Measurements from ENCODE around the gene MCAM.

Gene MCAM, protein sequence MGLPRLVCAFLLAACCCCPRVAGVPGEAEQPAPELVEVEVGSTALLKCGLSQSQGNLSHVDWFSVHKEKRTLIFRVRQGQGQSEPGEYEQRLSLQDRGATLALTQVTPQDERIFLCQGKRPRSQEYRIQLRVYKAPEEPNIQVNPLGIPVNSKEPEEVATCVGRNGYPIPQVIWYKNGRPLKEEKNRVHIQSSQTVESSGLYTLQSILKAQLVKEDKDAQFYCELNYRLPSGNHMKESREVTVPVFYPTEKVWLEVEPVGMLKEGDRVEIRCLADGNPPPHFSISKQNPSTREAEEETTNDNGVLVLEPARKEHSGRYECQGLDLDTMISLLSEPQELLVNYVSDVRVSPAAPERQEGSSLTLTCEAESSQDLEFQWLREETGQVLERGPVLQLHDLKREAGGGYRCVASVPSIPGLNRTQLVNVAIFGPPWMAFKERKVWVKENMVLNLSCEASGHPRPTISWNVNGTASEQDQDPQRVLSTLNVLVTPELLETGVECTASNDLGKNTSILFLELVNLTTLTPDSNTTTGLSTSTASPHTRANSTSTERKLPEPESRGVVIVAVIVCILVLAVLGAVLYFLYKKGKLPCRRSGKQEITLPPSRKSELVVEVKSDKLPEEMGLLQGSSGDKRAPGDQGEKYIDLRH

GRCh38 chr11:119316729-119317591 lies at the start of gene MCAM:
MCAM (minus strand) TSS chr11:119317130; CDS start chr11:119317101, 29 bp downstream.
- no peaks in the 10 kb centered on the region for H3K9me3 ChIP-seq (ENCODE audit: low read length)
- H3K27me3 ChIP-seq (ENCODE audit: control insufficient read depth in 1 of 2, insufficient read depth in 2 of 2, low read length in 2 of 2), result no peaks in the 10 kb centered on the region
- peak within 1 kb of the TSS; percentile 92 for H3K9ac ChIP-seq (ENCODE audit: low read length)
- peak within 1 kb of the TSS; percentile 81 to 87 for H3K4me3 ChIP-seq (ENCODE audit: low read depth in 1 of 2, low read length in 2 of 2)
- H3K27ac ChIP-seq (ENCODE audit: low read depth, low read length), result peak within 1 kb of the TSS; percentile 99
- H3K4me1 ChIP-seq (ENCODE audit: insufficient read depth, low read length), result peaks cover 58% of the 10 kb centered on the region
- H3K36me3 ChIP-seq (ENCODE audit: insufficient read depth, low read length), result peaks cover 32% of the 10 kb centered on the region

DNA sequence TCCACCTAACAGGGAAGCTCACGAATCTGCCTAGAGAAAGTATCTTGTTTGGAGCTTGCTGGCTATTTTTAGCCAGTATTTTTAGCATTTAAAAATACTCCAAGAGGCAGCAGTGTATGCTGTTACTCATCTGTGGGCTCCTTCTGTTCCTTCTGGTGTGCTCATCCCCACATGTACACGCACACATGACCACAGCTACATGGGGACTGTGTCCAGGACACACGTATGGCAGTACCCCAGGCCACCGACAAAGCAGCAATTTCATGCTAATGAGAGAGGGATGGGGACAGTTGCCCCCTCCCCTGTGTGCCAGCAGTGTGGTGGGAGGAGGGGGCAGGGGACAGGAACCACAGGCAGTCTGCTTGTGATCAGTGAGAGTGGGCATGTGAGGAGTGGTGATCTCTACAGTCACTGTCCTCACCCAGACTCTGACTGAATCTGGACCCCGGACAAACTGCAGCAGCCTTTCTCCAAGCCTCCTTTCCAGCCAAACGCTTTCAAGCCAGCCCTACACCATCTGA lies 48.2 kb upstream of the MCAM start:
- H3K27ac ChIP-seq (ENCODE audit: low read depth, low read length), result peak overlapping the region; percentile 66
- peaks cover 0 to 11% of the 10 kb centered on the region in 2 donors for H3K27me3 ChIP-seq (ENCODE audit: control insufficient read depth in 1 of 2, insufficient read depth in 2 of 2, low read length in 2 of 2)
- no peak overlapping the region for H3K9ac ChIP-seq (ENCODE audit: low read length)
- peaks cover 75% of the 10 kb centered on the region for H3K4me1 ChIP-seq (ENCODE audit: insufficient read depth, low read length)
- no peaks in the 10 kb centered on the region for H3K9me3 ChIP-seq (ENCODE audit: low read length)
- H3K4me3 ChIP-seq (ENCODE audit: low read depth in 1 of 2, low read length in 2 of 2), result peak overlapping the region in 1 of 2 donors; percentile 28
- no peaks in the 10 kb centered on the region for H3K36me3 ChIP-seq (ENCODE audit: insufficient read depth, low read length)

DNA sequence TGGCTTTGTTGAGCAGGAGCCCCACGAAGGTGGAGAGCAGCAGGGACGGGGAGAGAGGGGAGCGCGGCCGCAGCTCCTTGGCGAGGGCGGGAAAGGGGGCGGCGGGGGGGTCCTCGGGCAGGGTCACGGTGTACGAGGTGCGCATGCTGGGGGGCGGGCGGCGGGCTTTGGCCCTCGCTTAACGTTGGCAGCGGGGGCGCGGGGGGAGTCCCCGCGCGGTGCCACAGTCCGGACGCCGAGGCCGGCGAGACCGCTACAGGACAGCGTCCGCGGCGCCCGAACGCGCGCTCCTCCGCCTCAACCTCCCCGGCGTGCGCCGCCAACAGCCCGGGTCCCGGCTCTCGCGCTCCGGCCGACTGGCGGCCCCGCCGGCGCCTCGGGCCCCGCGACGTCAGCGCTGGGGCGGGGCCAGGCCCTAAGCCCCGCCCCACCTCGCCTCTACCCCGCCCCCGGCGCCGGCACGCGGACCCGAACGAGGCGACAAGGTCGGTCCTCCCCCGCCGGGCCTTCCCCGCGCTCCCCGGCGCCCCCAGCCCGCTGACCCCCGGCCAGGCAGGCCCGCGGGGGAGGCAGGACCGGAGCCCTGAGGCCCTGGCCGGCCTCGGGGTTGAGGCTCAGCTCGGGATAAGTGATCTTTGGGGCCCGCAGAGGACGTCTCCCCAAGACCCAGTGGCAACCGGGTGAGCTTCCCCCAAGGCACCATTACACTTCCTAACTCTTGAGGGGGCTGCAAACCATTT lies 47.1 kb upstream of the MCAM start:
- Histone ChIP-seq H3K4me1 (ENCODE audit: insufficient read depth, low read length) (peaks cover 65% of the 10 kb centered on the region), H3K4me3 (ENCODE audit: low read depth in 1 of 2, low read length in 2 of 2) (peak overlapping the region; percentile 8 to 28), H3K36me3 (ENCODE audit: insufficient read depth, low read length) (no peaks in the 10 kb centered on the region), H3K9me3 (ENCODE audit: low read length) (no peaks in the 10 kb centered on the region), H3K27ac (ENCODE audit: low read depth, low read length) (peak overlapping the region; percentile 31), H3K27me3 (ENCODE audit: control insufficient read depth in 1 of 2, insufficient read depth in 2 of 2, low read length in 2 of 2) (peaks cover 0 to 11% of the 10 kb centered on the region in 2 donors), H3K9ac (ENCODE audit: low read length) (no peak overlapping the region)

DNA sequence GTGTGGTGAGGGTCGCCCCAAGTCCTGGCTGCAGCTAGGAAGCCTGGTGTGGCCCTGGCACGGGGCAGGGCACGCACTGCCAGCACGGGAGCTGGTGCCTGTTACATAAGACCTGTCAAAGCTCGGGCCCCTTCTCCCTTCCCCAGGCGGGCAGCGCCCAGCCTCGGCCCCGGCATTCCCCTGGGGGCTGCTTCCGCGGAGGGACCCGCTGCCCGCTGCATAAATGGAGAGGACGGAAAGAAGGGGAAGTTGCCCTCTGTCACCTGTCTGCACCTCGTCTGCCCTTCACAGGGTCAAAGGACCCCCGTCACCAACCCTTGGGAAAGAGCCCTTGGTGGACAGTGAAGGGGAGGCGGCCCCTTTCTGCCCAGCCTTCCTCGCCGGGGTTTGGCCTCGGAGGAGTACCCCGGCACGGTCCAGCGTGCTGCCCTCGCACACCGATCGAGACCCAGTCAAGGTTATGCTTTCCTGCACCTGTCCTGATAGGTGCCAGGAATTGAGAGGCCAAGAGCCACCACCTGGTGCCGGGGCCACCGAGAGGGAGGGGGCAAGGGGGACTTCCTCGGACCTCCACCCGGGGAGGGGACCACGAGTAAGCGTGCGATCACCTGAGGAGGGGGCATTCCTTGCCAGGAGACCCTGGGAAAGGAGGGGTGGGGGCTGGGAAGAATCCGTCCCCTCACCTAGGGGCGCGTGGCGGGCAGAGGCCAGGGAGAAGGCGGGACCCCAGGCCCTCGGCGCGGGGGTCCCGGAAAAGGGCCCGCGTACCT lies 46.3 kb upstream of the MCAM start:
- Histone ChIP-seq H3K9ac (ENCODE audit: low read length) (no peak overlapping the region), H3K4me1 (ENCODE audit: insufficient read depth, low read length) (peaks cover 57% of the 10 kb centered on the region), H3K9me3 (ENCODE audit: low read length) (no peaks in the 10 kb centered on the region), H3K27me3 (ENCODE audit: control insufficient read depth in 1 of 2, insufficient read depth in 2 of 2, low read length in 2 of 2) (peaks cover 0 to 11% of the 10 kb centered on the region in 2 donors), H3K27ac (ENCODE audit: low read depth, low read length) (no peak overlapping the region), H3K36me3 (ENCODE audit: insufficient read depth, low read length) (no peaks in the 10 kb centered on the region), H3K4me3 (ENCODE audit: low read depth in 1 of 2, low read length in 2 of 2) (no peak overlapping the region)

GRCh38 chr11:119362741-119363080 lies 45.8 kb upstream of the MCAM start:
- Histone ChIP-seq H3K4me1 (ENCODE audit: insufficient read depth, low read length) (peaks cover 52% of the 10 kb centered on the region), H3K9ac (ENCODE audit: low read length) (no peak overlapping the region)

DNA sequence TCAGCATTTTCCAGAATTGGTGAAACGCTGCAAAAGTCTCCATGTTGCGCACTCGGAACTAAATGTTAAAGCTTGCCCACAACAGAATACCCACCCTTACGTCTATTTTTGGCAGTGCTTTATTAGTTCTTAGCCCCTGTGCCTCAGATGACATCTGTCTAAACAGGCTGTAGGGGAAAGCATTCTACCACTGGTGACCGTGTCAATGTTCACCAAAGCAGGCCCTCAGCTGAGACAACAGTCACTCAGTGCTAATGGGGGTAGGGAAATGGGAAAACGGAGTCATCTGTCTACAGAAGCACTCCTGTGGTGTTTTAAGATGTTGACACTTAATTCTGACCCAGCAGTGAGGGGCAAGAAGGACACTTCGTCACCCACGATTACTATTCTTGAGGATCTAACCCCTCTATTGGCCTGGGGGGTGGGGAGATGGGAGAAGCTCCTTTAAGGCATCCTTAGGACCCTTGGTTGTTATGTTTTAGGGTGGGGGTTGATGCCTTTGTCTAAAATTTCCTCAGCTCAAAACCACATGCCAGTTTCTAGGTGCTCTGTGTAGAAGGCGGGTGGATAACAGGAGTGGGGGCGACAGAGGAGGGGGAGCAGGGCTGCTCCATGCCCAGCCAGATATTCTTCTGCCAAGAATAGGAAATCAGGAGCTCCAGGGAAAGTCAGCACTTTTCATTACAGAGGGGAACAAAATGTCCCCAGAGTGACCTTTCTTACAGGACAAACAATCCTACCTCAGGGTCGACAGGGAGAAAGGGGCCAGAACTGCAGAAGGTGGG lies 45.2 kb upstream of the MCAM start:
- no peaks in the 10 kb centered on the region for H3K36me3 ChIP-seq (ENCODE audit: insufficient read depth, low read length)
- H3K4me3 ChIP-seq (ENCODE audit: low read depth in 1 of 2, low read length in 2 of 2), result no peak overlapping the region
- peaks cover 0 to 11% of the 10 kb centered on the region in 2 donors for H3K27me3 ChIP-seq (ENCODE audit: control insufficient read depth in 1 of 2, insufficient read depth in 2 of 2, low read length in 2 of 2)
- peaks cover 46% of the 10 kb centered on the region for H3K4me1 ChIP-seq (ENCODE audit: insufficient read depth, low read length)
- H3K9ac ChIP-seq (ENCODE audit: low read length), result no peak overlapping the region
- H3K9me3 ChIP-seq (ENCODE audit: low read length), result no peaks in the 10 kb centered on the region
- no peak overlapping the region for H3K27ac ChIP-seq (ENCODE audit: low read depth, low read length)

More at GRCh38 chr11:119362741-119363080, 45.8 kb upstream of the MCAM start:
- no peak overlapping the region for H3K27ac ChIP-seq (ENCODE audit: low read depth, low read length)
- H3K36me3 ChIP-seq (ENCODE audit: insufficient read depth, low read length), result no peaks in the 10 kb centered on the region
- no peak overlapping the region for H3K4me3 ChIP-seq (ENCODE audit: low read depth in 1 of 2, low read length in 2 of 2)
- H3K27me3 ChIP-seq (ENCODE audit: control insufficient read depth in 1 of 2, insufficient read depth in 2 of 2, low read length in 2 of 2), result peaks cover 0 to 11% of the 10 kb centered on the region in 2 donors
- no peaks in the 10 kb centered on the region for H3K9me3 ChIP-seq (ENCODE audit: low read length)

DNA sequence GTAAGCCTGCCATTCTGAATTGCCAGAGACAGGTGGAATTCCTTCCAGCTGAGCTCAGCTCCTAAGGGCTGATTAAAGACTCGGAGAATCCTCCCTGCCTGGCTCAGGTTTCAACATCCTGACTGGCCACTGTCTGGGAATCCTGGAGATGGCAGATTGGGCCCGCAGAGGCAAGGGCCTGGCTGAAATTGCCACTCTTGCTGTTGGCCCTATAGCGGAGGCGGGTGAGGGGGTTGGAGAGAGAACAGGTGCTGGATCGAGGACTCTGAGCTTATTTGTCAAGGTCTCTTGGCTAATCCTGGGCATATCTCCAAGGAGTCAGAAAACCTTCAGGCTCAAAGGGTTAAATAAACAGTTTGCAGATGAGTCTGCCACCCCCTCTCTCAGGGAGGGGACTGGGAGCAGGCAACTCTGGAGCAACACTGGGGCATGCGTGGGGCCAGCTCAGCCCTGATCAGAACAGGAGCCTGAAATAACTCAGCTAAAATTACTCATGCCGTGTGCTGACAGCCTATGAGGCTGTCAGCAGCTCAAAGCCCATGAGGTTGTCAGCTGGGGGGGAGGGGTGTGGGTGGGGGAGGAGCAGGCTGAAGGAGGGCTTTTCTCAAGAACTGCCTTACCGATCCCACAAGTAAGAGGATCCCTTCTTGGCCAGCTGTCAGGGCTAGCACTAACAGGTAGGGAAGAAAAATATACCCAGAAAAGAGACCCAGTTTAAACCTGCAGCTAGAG lies 44.3 kb upstream of the MCAM start:
- peaks cover 0 to 11% of the 10 kb centered on the region in 2 donors for H3K27me3 ChIP-seq (ENCODE audit: control insufficient read depth in 1 of 2, insufficient read depth in 2 of 2, low read length in 2 of 2)
- H3K4me3 ChIP-seq (ENCODE audit: low read depth in 1 of 2, low read length in 2 of 2), result no peak overlapping the region
- no peaks in the 10 kb centered on the region for H3K9me3 ChIP-seq (ENCODE audit: low read length)
- H3K36me3 ChIP-seq (ENCODE audit: insufficient read depth, low read length), result no peaks in the 10 kb centered on the region
- H3K4me1 ChIP-seq (ENCODE audit: insufficient read depth, low read length), result peaks cover 37% of the 10 kb centered on the region
- no peak overlapping the region for H3K27ac ChIP-seq (ENCODE audit: low read depth, low read length)
- no peak overlapping the region for H3K9ac ChIP-seq (ENCODE audit: low read length)

DNA sequence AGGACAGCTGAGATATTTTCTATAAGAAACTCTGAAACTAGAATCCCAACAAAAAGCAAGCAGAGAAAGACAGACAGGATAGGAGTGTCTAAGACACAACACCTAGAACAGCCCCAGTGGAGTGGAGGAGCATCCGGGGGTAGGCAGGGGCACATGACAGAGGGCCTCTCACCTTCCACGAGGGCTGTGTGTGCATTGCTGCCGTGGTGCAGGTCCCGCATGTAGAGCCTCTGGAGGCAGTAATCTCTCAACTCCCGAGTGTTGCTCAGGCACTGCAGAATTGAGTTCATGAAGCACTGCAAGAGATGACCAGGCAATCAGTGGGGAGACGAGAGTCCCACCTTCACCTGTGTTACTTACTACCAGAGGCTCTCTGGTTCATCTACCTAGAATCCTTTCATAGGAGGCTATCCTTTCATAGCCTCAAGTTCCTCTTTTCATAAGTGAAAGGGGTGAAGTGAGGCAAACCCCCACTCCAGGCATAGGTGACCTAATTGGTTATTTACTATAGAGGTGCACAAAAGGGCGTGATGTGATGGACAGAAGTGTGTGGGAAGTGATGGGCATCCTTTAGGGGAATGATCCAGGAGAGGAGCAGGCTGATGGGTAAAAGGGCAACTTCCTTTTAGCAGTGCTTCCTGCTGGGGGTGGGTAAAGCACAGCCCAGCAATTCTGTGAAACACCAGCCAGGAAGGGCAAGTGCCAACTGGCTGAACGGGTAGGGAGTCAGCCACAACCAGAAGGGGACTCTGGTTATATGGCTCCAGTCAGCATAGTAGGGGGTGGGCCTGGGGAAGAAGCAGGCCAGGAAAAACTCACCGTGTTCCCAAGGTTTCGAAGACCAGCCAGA lies 42.7 kb upstream of the MCAM start:
- Histone ChIP-seq H3K27ac (ENCODE audit: low read depth, low read length) (no peak overlapping the region), H3K36me3 (ENCODE audit: insufficient read depth, low read length) (no peaks in the 10 kb centered on the region), H3K9me3 (ENCODE audit: low read length) (no peaks in the 10 kb centered on the region), H3K4me1 (ENCODE audit: insufficient read depth, low read length) (peaks cover 26% of the 10 kb centered on the region), H3K4me3 (ENCODE audit: low read depth in 1 of 2, low read length in 2 of 2) (no peak overlapping the region), H3K9ac (ENCODE audit: low read length) (no peak overlapping the region), H3K27me3 (ENCODE audit: control insufficient read depth in 1 of 2, insufficient read depth in 2 of 2, low read length in 2 of 2) (peaks cover 0 to 4% of the 10 kb centered on the region in 2 donors)

- Histone ChIP-seq H3K9me3 (ENCODE audit: low read length) (no peaks in the 10 kb centered on the region), H3K4me3 (ENCODE audit: low read depth in 1 of 2, low read length in 2 of 2) (no peak overlapping the region), H3K27me3 (ENCODE audit: control insufficient read depth in 1 of 2, insufficient read depth in 2 of 2, low read length in 2 of 2) (no peaks in the 10 kb centered on the region), H3K27ac (ENCODE audit: low read depth, low read length) (no peak overlapping the region), H3K36me3 (ENCODE audit: insufficient read depth, low read length) (no peaks in the 10 kb centered on the region), H3K4me1 (ENCODE audit: insufficient read depth, low read length) (peaks cover 16% of the 10 kb centered on the region), H3K9ac (ENCODE audit: low read length) (no peak overlapping the region)
These were observed 40.1 kb upstream of the MCAM start for GRCh38 chr11:119357074-119357473.

Data from muscle layer of colon (tissue), 2 donors.